Ishikawa (cell line): Measurements from ENCODE around the gene KDSR.

Experiments used
- CEBPB ChIP-seq: IDR thresholded peaks from 2 replicates; pipeline ENCODE4 v1.6.1; 2012
- CREB1 ChIP-seq: IDR thresholded peaks from 2 replicates; pipeline ENCODE4 v1.6.1; 2012; ENCODE audit warnings: low read depth
- EGR1 ChIP-seq: IDR thresholded peaks from 2 replicates; pipeline ENCODE4 v1.6.1; 2012
- EP300 ChIP-seq: IDR thresholded peaks from 2 replicates; pipeline ENCODE4 v1.6.1; 2012; ENCODE audit warnings: borderline replicate concordance
- FOXM1 ChIP-seq: IDR thresholded peaks from 2 replicates; pipeline ENCODE4 v1.6.1; 2012; ENCODE audit warnings: low read depth, borderline replicate concordance
- NFIC ChIP-seq: IDR thresholded peaks from 2 replicates; pipeline ENCODE4 v1.6.1; 2012
- RAD21 ChIP-seq: IDR thresholded peaks from 2 replicates; pipeline ENCODE4 v1.6.1; 2012; ENCODE audit warnings: low read depth
- TAF1 ChIP-seq: IDR thresholded peaks from 2 replicates; pipeline ENCODE4 v1.6.1; 2012; ENCODE audit warnings: low read depth, mild to moderate bottlenecking
- TCF12 ChIP-seq: IDR thresholded peaks from 2 replicates; pipeline ENCODE4 v1.6.1; 2012; ENCODE audit warnings: low read depth
- TEAD4 ChIP-seq: IDR thresholded peaks from 2 replicates; pipeline ENCODE4 v1.6.1; 2012
- YY1 ChIP-seq: IDR thresholded peaks from 2 replicates; pipeline ENCODE4 v1.6.1; 2012; ENCODE audit warnings: low read depth
- ZBTB7A ChIP-seq: IDR thresholded peaks from 2 replicates; pipeline ENCODE4 v1.6.1; 2012; ENCODE audit warnings: low read depth
- TF ChIP-seq, protein P1 (sequence below): IDR thresholded peaks from 2 replicates; pipeline ENCODE4 v1.6.1; 2012; ENCODE audit warnings: low read depth, mild to moderate bottlenecking
- TF ChIP-seq, protein P2 (sequence below): IDR thresholded peaks from 2 replicates; pipeline ENCODE4 v1.6.1; 2012
- TF ChIP-seq, protein P3 (sequence below): IDR thresholded peaks from 2 replicates; pipeline ENCODE4 v1.6.1; 2012

Gene KDSR

DNA sequence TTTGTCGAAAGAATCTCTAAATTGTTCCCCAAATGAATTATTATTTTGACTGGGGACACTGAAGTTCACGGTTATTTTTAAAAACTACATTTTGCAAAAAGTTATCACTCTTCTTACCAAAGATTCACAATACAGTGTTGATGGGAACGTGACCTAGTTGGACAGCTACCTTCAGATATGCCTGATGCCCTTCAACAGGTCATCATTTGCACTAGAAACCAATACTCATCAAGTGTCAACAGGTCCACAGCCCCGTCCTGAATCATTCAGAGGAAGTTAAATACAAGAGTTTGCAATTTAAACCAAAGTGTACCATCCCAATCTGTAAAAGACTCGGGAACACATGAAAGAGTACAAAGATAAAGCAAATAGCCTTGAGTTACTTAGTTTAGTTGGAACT is 75.7 kb downstream of the KDSR start:
- TF ChIP-seq CEBPB (no peak), TCF12 (no peak), RAD21 (no peak), CREB1 (no peak), YY1 (no peak), ZBTB7A (no peak), TAF1 (no peak), NFIC (no peak), FOXM1 (no peak), TEAD4 (no peak), EGR1 (no peak), EP300 (no peak)
- TF ChIP-seq, protein P1, sequence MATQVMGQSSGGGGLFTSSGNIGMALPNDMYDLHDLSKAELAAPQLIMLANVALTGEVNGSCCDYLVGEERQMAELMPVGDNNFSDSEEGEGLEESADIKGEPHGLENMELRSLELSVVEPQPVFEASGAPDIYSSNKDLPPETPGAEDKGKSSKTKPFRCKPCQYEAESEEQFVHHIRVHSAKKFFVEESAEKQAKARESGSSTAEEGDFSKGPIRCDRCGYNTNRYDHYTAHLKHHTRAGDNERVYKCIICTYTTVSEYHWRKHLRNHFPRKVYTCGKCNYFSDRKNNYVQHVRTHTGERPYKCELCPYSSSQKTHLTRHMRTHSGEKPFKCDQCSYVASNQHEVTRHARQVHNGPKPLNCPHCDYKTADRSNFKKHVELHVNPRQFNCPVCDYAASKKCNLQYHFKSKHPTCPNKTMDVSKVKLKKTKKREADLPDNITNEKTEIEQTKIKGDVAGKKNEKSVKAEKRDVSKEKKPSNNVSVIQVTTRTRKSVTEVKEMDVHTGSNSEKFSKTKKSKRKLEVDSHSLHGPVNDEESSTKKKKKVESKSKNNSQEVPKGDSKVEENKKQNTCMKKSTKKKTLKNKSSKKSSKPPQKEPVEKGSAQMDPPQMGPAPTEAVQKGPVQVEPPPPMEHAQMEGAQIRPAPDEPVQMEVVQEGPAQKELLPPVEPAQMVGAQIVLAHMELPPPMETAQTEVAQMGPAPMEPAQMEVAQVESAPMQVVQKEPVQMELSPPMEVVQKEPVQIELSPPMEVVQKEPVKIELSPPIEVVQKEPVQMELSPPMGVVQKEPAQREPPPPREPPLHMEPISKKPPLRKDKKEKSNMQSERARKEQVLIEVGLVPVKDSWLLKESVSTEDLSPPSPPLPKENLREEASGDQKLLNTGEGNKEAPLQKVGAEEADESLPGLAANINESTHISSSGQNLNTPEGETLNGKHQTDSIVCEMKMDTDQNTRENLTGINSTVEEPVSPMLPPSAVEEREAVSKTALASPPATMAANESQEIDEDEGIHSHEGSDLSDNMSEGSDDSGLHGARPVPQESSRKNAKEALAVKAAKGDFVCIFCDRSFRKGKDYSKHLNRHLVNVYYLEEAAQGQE = no peak
- TF ChIP-seq, protein P2, sequence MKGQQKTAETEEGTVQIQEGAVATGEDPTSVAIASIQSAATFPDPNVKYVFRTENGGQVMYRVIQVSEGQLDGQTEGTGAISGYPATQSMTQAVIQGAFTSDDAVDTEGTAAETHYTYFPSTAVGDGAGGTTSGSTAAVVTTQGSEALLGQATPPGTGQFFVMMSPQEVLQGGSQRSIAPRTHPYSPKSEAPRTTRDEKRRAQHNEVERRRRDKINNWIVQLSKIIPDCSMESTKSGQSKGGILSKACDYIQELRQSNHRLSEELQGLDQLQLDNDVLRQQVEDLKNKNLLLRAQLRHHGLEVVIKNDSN = no peak
- TF ChIP-seq, protein P3, sequence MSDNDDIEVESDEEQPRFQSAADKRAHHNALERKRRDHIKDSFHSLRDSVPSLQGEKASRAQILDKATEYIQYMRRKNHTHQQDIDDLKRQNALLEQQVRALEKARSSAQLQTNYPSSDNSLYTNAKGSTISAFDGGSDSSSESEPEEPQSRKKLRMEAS = no peak

DNA sequence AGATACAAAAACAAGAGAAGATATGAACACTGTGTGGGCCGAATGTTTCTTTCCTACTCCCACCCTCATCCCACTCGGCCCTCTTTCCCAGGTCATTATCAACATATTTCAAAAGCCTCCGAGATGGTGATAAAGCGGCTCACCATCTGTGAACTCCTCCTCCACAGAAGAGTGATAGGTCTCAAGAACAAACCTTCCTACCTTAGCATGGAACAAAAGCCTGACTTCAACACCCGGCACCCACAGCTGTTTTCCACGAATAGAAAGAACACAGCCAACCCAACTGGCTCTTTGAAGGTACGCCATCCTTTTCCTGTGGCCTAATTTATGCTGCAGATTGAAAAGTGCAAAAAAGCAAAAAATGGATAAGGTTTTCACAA is 76.2 kb downstream of the KDSR start:
- TF ChIP-seq TCF12 = no peak
- TF ChIP-seq TAF1 = no peak
- TF ChIP-seq NFIC = no peak
- no peak for TF ChIP-seq FOXM1
- TF ChIP-seq, protein P2 = no peak
- no peak for TF ChIP-seq ZBTB7A
- TF ChIP-seq YY1 = no peak
- TF ChIP-seq CREB1 = no peak
- no peak for TF ChIP-seq EP300
- no peak for TF ChIP-seq CEBPB
- no peak for TF ChIP-seq RAD21
- TF ChIP-seq TEAD4 = no peak
- no peak for TF ChIP-seq EGR1
- TF ChIP-seq, protein P3 = no peak
- TF ChIP-seq, protein P1 = no peak

DNA sequence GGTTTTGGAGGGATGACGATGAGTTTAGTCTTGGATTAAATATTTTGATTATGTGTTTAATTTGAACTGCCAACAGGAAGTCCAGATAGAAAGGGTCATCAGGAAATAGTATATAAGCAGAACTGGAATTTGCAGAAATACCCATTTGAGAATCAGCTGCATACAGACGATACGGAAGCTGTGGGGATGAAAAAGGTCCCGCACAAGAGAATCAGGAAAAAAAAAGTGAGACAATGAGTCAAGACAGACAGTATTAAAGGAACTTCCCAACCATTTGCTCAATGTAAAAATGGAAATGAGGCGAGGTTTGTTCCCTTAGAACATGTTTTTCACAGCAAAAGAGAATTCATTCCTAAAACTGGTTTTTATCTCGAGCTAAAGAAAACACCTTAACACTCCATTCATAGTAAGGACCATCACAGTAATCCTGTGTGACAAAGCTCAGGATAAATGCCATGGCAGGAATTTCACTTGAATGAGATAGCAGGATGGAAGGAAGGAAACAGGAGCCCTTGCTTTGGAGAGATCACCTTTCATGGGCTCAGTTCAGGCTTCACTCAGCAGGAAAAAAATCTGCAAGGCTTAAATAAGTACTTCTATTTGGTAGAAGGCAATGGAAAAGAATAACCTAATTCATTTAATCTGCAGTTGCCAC is 76.7 kb downstream of the KDSR start:
- TF ChIP-seq ZBTB7A (no peak), FOXM1 (no peak), TEAD4 (no peak), EP300 (no peak), EGR1 (no peak), CEBPB (no peak), TCF12 (no peak), TAF1 (no peak), RAD21 (no peak), NFIC (no peak), YY1 (no peak), CREB1 (no peak)
- TF ChIP-seq, protein P3 = no peak
- TF ChIP-seq, protein P1 = no peak
- TF ChIP-seq, protein P2 = no peak
